Smooth muscle cell (in vitro differentiated cells): ENCODE measurements around the gene RAB33B. TPM values are rescaled to one million over a fixed set of nuclear protein-coding genes. Genes with fewer than 3 reads are reported as not detected.
"Not testable (repeated sequence)": the region's sequence is repeated elsewhere in the genome, so short reads cannot be mapped to it uniquely, and the experiment has no call there.

ENCODE experiments used
- DNase-seq: peaks from one replicate; lab custom pipeline; 2025; ENCODE audit not compliant: unreplicated experiment; lab: John Stamatoyannopoulos, UW
- H2AFZ ChIP-seq: fragments of 200-600 bp; sonication (generic); 2 replicates; pipeline ENCODE4 v1.6.0; 2016; ENCODE audit warnings: antibody characterized with exemption, low read depth, mild to moderate bottlenecking
- H3F3A ChIP-seq: fragments of 200-600 bp; sonication (generic); 2 replicates; pipeline ENCODE4 v1.6.0; 2017; ENCODE audit warnings: antibody characterized with exemption, low read depth
- H3K27ac ChIP-seq: fragments of 200-600 bp; sonication (generic); 2 replicates; pipeline ENCODE4 v1.5.1; 2016; ENCODE audit warnings: low read depth, mild to moderate bottlenecking
- H3K27me3 ChIP-seq: fragments of 200-600 bp; sonication (generic); 2 replicates; pipeline ENCODE4 v1.6.1; 2016; ENCODE audit warnings: low read depth, mild to moderate bottlenecking
- H3K36me3 ChIP-seq: fragments of 200-600 bp; sonication (generic); 2 replicates; pipeline ENCODE4 v1.5.1; 2016; ENCODE audit warnings: low read depth
- H3K4me1 ChIP-seq: fragments of 200-600 bp; sonication (generic); 2 replicates; pipeline ENCODE4 v1.5.1; 2016; ENCODE audit warnings: low read depth
- H3K4me2 ChIP-seq: fragments of 200-600 bp; sonication (generic); 2 replicates; pipeline ENCODE4 v1.6.0; 2016; ENCODE audit warnings: mild to moderate bottlenecking
- H3K4me3 ChIP-seq: fragments of 200-600 bp; sonication (generic); 2 replicates; pipeline ENCODE4 v1.5.1; 2016; ENCODE audit warnings: mild to moderate bottlenecking
- H3K79me2 ChIP-seq: fragments of 200-600 bp; sonication (generic); 2 replicates; pipeline ENCODE4 v1.6.0; 2016; ENCODE audit warnings: low read depth, mild to moderate bottlenecking
- H3K9ac ChIP-seq: fragments of 200-600 bp; sonication (generic); 2 replicates; pipeline ENCODE4 v1.6.0; 2016; ENCODE audit warnings: low read depth
- H3K9me3 ChIP-seq: fragments of 200-600 bp; sonication (generic); replicated peaks from 2 replicates; pipeline ENCODE4 v1.5.1; 2016; ENCODE audit warnings: low read depth
- H4K20me1 ChIP-seq: fragments of 200-600 bp; sonication (generic); 2 replicates; pipeline ENCODE4 v1.6.0; 2016; ENCODE audit warnings: low read depth
- CTCF ChIP-seq: fragments of 200-600 bp; sonication (generic); IDR thresholded peaks from 2 replicates; pipeline ENCODE4 v1.5.1; 2017; ENCODE audit warnings: borderline replicate concordance, mild to moderate bottlenecking, antibody characterized with exemption; ENCODE audit not compliant: insufficient read depth, poor library complexity, severe bottlenecking
- WGBS: methylation state at CpG from one replicate; pipeline ENCODE4 v1.1.7; 2016; ENCODE audit warnings: low lambda C conversion rate; 5-methylcytosine and 5-hydroxymethylcytosine counted together
- polyA plus RNA-seq: library from polyadenylated mRNA; unstranded; fragments of >200 nt; fragmentation: Nextera tagmentation; extraction: Ambion mirVana; gene quantifications from 2 replicates; pipeline ENCODE4 v1.2.1, GENCODE V29; 2016
- total RNA-seq: library from RNA; depleted of rRNA; stranded (reverse); fragments of >200 nt; gene quantifications from 2 replicates; pipeline ENCODE4 v1.2.3, GENCODE V29; 2014

The RAB33B gene
- total and polyA plus RNA-seq, 2 experiments from 2014 or later: 6.3 to 15.8 TPM

- Histone ChIP-seq H3K4me1 (no peaks in the 10 kb centered on the region), H4K20me1 (no peaks in the 10 kb centered on the region), H3K9ac (no peak overlapping the region), H3K79me2 (peaks cover 4% of the 10 kb centered on the region), H3K4me3 (no peak overlapping the region), H3K9me3 (no peaks in the 10 kb centered on the region), H3F3A (no peaks in the 10 kb centered on the region), H3K36me3 (peaks cover 17% of the 10 kb centered on the region), H3K4me2 (no peak overlapping the region), H3K27me3 (no peaks in the 10 kb centered on the region), H3K27ac (no peak overlapping the region), H2AFZ (no peak overlapping the region)
- 36% methylated on average over 2 of the region's 2 CpGs for WGBS
- DNase-seq: no peak
- no peak for TF ChIP-seq CTCF
Observed at GRCh38 chr4:139438141-139438540, 15.8 kb upstream of the RAB33B start.

- WGBS: 77% methylated on average over 4 of the region's 4 CpGs
- Histone ChIP-seq H3K4me2 (no peak overlapping the region), H2AFZ (no peak overlapping the region), H3K27ac (no peak overlapping the region), H3K27me3 (no peaks in the 10 kb centered on the region), H3K79me2 (peaks cover 4% of the 10 kb centered on the region), H3F3A (no peaks in the 10 kb centered on the region), H3K4me1 (no peaks in the 10 kb centered on the region), H3K4me3 (no peak overlapping the region), H3K9ac (no peak overlapping the region), H4K20me1 (no peaks in the 10 kb centered on the region), H3K36me3 (peaks cover 17% of the 10 kb centered on the region), H3K9me3 (no peaks in the 10 kb centered on the region)
- no peak for TF ChIP-seq CTCF
- DNase-seq: no peak
Observed at GRCh38 chr4:139441029-139441428, 12.9 kb upstream of the RAB33B start.

DNA sequence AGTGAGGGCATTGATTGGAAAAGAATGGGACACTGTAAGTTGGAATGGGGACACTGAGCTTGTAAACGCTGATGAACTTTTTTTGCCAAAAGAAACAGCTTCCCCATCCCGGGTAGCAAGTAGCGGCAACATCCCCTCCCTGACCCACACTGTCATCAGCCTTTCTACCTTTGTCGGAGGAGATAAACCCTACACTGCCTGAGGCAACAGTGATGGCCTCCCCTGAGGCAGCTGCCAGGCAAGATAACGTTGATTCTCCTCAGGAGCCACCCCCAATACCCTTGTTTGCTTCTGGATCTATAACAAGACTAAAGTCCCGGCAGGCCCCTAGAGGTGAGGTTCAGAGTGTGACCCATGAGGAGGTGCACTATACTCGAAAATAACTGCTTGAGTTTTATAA is 10.3 kb upstream of the RAB33B start:
- DNase-seq: no peak
- no peak overlapping the region for H3K4me3 ChIP-seq
- WGBS: 90% methylated on average over 7 of the region's 7 CpGs
- no peaks in the 10 kb centered on the region for H3K27me3 ChIP-seq
- H2AFZ ChIP-seq: no peak overlapping the region
- TF ChIP-seq CTCF: no peak
- peaks cover 4% of the 10 kb centered on the region for H3K79me2 ChIP-seq
- no peaks in the 10 kb centered on the region for H3K4me1 ChIP-seq
- H4K20me1 ChIP-seq: no peaks in the 10 kb centered on the region
- H3K36me3 ChIP-seq: peaks cover 6% of the 10 kb centered on the region
- H3K27ac ChIP-seq: no peak overlapping the region
- H3F3A ChIP-seq: no peaks in the 10 kb centered on the region
- H3K4me2 ChIP-seq: no peak overlapping the region
- no peak overlapping the region for H3K9ac ChIP-seq
- no peaks in the 10 kb centered on the region for H3K9me3 ChIP-seq

DNA sequence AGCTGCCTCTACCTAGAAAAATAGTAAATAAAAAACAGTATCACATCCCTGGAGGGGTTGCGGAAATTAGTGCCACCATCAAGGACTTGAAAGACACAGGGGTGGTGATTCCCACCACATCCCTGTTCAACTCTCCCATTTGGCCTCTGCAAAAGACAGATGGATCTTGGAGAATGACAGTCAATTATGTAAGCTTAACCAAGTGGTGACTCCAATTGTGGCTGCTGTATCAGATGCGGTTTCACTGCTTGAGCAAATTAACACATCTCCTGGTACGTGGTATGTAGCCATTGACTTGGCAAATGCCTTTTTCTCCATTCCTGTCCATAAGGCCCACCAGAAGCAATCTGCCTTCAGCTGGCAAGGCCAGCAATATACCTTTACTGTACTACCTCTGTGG is 9.0 kb upstream of the RAB33B start:
- not testable (repeated sequence) for H4K20me1 ChIP-seq, H3K36me3 ChIP-seq, H3K27me3 ChIP-seq, H2AFZ ChIP-seq, H3K4me2 ChIP-seq, H3K4me1 ChIP-seq, H3K4me3 ChIP-seq, H3K27ac ChIP-seq, H3K9ac ChIP-seq, DNase-seq, H3K9me3 ChIP-seq, H3F3A ChIP-seq, H3K79me2 ChIP-seq
- 97% methylated on average over 3 of the region's 3 CpGs for WGBS

- peaks cover 25% of the 10 kb centered on the region for H3K79me2 ChIP-seq
- H2AFZ ChIP-seq, H3K4me2 ChIP-seq, H3K4me3 ChIP-seq, DNase-seq, H4K20me1 ChIP-seq, H3K27me3 ChIP-seq, H3K4me1 ChIP-seq, H3K9ac ChIP-seq, H3K9me3 ChIP-seq, H3F3A ChIP-seq, H3K36me3 ChIP-seq, H3K27ac ChIP-seq: not testable (repeated sequence)
- 88% methylated on average over 4 of the region's 4 CpGs for WGBS
Observed at GRCh38 chr4:139447078-139447477, 6.8 kb upstream of the RAB33B start.
